ENCODE measurements around the gene CTNNA3.
"Not testable (repeated sequence)": the region's sequence is repeated elsewhere in the genome, so short reads cannot be mapped to it uniquely, and the experiment has no call there.

The CTNNA3 gene

DNA sequence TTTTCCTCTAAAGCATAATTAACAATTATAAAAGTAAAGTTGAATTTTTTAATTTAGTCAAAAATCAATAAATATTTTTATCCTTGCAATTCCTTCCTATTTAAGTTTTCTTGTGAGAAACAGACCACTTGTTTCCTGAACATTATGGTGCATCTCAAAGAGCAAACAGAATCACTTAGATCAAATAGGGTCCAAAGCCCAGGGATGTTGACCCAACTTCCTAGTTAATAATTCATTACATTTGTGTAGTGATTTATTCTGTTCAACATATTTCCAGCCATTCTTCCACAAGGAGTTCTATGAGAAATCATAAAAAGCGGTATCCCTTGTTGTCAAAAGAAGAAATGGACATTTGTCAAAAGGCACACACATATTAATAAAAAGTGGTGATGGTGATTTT is 454.5 kb downstream of the CTNNA3 start:
- Histone ChIP-seq H3K36me3 (ENCODE audit: control insufficient read depth, low read length) (no peaks in the 10 kb centered on the region), H3K9me2 (replicated peaks; ENCODE audit: control insufficient read depth, low read length) (no peaks in the 10 kb centered on the region), H3K4me1 (ENCODE audit: control insufficient read depth, low read length) (no peaks in the 10 kb centered on the region), H4K20me1 (ENCODE audit: control insufficient read depth, insufficient read depth, low read depth, low read length) (no peaks in the 10 kb centered on the region), H3K4me3 (ENCODE audit: low read length) (no peak overlapping the region), H3K79me2 (ENCODE audit: control insufficient read depth, low read length) (no peaks in the 10 kb centered on the region), H3K9me3 (ENCODE audit: control insufficient read depth, insufficient read depth, low read length) (no peaks in the 10 kb centered on the region), H3K27me3 (ENCODE audit: control insufficient read depth, low read length) (no peaks in the 10 kb centered on the region), H3K4me2 (ENCODE audit: low read length) (no peak overlapping the region), H3K27ac (ENCODE audit: low read depth, low read length) (no peak overlapping the region), H3F3A (ENCODE audit: control insufficient read depth, insufficient read depth) (no peaks in the 10 kb centered on the region)
- TF ChIP-seq, protein P1, sequence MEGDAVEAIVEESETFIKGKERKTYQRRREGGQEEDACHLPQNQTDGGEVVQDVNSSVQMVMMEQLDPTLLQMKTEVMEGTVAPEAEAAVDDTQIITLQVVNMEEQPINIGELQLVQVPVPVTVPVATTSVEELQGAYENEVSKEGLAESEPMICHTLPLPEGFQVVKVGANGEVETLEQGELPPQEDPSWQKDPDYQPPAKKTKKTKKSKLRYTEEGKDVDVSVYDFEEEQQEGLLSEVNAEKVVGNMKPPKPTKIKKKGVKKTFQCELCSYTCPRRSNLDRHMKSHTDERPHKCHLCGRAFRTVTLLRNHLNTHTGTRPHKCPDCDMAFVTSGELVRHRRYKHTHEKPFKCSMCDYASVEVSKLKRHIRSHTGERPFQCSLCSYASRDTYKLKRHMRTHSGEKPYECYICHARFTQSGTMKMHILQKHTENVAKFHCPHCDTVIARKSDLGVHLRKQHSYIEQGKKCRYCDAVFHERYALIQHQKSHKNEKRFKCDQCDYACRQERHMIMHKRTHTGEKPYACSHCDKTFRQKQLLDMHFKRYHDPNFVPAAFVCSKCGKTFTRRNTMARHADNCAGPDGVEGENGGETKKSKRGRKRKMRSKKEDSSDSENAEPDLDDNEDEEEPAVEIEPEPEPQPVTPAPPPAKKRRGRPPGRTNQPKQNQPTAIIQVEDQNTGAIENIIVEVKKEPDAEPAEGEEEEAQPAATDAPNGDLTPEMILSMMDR (IDR thresholded peaks at IDR 0.05; ENCODE audit: low read depth, low read length, poor library complexity, severe bottlenecking) = no peak
- no peak for TF ChIP-seq EZH2phosphoT487 (IDR thresholded peaks at IDR 0.05; ENCODE audit: borderline replicate concordance, low read length)

DNA sequence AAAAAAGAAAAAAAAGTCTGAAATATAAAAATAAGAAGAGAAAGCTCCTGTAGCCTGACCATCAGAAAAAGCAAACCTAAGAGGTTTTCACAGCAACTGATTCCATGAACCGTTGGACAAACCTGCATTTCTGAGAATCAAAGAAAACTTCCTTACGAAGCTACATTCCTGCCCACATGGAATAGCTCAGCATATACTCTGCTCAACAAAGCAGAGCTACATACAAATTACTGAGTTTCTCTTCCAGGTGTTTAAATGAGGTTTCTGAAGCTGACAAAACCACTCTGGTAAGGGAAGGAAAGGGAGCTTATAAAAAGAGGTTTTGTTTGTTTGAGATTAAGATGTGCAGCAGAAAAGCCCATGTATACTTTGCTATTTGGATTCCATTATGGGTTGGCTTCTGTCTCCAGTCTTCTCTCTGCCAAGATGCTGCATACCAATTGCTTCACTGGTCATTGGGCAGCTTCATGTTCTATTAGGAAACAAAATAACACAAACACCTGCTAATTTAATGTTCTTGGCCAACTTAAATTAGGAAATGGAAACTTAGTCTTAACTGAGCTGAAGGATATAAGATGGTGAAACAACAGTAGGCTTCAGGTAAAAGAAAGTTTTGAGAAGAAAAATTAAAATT is 456.0 kb downstream of the CTNNA3 start:
- no peaks in the 10 kb centered on the region for H3K79me2 ChIP-seq (ENCODE audit: control insufficient read depth, low read length)
- no peaks in the 10 kb centered on the region for H3K4me1 ChIP-seq (ENCODE audit: control insufficient read depth, low read length)
- H3K9me2 ChIP-seq (replicated peaks; ENCODE audit: control insufficient read depth, low read length) = no peaks in the 10 kb centered on the region
- TF ChIP-seq, protein P1 (IDR thresholded peaks at IDR 0.05; ENCODE audit: low read depth, low read length, poor library complexity, severe bottlenecking) = no peak
- no peak for TF ChIP-seq EZH2phosphoT487 (IDR thresholded peaks at IDR 0.05; ENCODE audit: borderline replicate concordance, low read length)
- H3K4me3 ChIP-seq (ENCODE audit: low read length) = no peak overlapping the region
- no peak overlapping the region for H3K27ac ChIP-seq (ENCODE audit: low read depth, low read length)
- no peaks in the 10 kb centered on the region for H3K9me3 ChIP-seq (ENCODE audit: control insufficient read depth, insufficient read depth, low read length)
- no peaks in the 10 kb centered on the region for H3K27me3 ChIP-seq (ENCODE audit: control insufficient read depth, low read length)
- no peak overlapping the region for H3K4me2 ChIP-seq (ENCODE audit: low read length)
- H3K36me3 ChIP-seq (ENCODE audit: control insufficient read depth, low read length) = no peaks in the 10 kb centered on the region
- no peaks in the 10 kb centered on the region for H4K20me1 ChIP-seq (ENCODE audit: control insufficient read depth, insufficient read depth, low read depth, low read length)
- H3F3A ChIP-seq (ENCODE audit: control insufficient read depth, insufficient read depth) = no peaks in the 10 kb centered on the region

DNA sequence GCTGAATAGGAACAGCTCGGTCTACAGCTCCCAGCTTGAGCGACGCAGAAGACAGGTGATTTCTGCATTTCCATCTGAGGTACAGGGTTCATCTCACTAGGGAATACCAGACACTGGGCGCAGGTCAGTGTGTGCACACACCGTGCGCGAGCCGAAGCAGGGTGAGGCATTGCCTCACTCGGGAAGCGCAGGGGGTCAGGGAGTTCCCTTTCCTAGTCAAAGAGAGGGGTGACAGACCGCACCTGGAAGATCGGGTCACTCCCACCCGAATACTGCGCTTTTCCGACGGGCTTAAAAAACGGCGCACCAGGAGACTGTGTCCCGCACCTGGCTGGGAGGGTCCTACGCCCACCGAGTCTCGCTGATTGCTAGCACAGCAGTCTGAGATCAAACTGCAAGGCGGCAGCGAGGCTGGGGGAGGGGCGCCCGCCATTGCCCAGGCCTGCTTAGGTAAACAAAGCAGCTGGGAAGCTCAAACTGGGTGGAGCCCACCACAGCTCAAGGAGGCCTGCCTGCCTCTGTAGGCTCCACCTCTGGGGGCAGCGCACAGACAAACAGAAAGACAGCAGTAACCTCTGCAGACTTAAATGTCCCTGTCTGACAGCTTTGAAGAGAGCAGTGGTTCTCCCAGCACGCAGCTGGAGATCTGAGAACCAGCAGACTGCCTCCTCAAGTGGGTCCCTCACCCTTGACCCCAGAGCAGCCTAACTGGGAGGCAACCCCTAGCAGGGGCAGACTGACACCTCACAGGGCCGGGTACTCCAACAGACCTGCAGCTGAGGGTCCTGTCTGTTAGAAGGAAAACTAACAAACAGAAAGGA is 465.1 kb downstream of the CTNNA3 start:
- H3K4me1 ChIP-seq (ENCODE audit: control insufficient read depth, low read length); H3K27ac ChIP-seq (ENCODE audit: low read depth, low read length); H3F3A ChIP-seq (ENCODE audit: control insufficient read depth, insufficient read depth); H3K36me3 ChIP-seq (ENCODE audit: control insufficient read depth, low read length); H3K27me3 ChIP-seq (ENCODE audit: control insufficient read depth, low read length); H3K79me2 ChIP-seq (ENCODE audit: control insufficient read depth, low read length); H4K20me1 ChIP-seq (ENCODE audit: control insufficient read depth, insufficient read depth, low read depth, low read length); H3K9me2 ChIP-seq (replicated peaks; ENCODE audit: control insufficient read depth, low read length); H3K4me2 ChIP-seq (ENCODE audit: low read length); H3K4me3 ChIP-seq (ENCODE audit: low read length); H3K9me3 ChIP-seq (ENCODE audit: control insufficient read depth, insufficient read depth, low read length): not testable (repeated sequence)

DNA sequence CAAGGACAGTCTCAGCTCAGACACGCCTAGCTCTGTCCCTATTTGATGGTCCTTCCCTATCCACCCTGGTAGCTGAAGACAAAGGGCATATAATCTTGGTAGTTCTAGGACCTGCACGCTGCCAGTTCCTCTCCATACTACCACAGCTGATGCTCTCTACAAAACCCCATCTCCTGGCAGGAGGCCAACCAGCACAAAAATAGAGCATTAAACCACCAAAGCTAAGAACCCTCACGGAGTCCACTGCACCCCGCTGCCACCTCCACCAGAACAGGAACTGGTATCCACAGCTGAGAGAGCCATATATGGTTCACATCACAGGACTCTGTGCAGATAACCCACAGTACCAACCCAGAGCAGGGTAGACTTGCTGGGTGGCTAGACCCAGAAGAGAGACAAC is 470.8 kb downstream of the CTNNA3 start:
- H3K27ac ChIP-seq (ENCODE audit: low read depth, low read length) = no peak overlapping the region
- no peak for TF ChIP-seq EZH2phosphoT487 (IDR thresholded peaks at IDR 0.05; ENCODE audit: borderline replicate concordance, low read length)
- TF ChIP-seq, protein P1 (IDR thresholded peaks at IDR 0.05; ENCODE audit: low read depth, low read length, poor library complexity, severe bottlenecking) = no peak
- no peak overlapping the region for H3K4me3 ChIP-seq (ENCODE audit: low read length)
- no peaks in the 10 kb centered on the region for H3K4me1 ChIP-seq (ENCODE audit: control insufficient read depth, low read length)
- no peaks in the 10 kb centered on the region for H3K9me3 ChIP-seq (ENCODE audit: control insufficient read depth, insufficient read depth, low read length)
- no peaks in the 10 kb centered on the region for H3K9me2 ChIP-seq (replicated peaks; ENCODE audit: control insufficient read depth, low read length)
- H3K36me3 ChIP-seq (ENCODE audit: control insufficient read depth, low read length) = no peaks in the 10 kb centered on the region
- no peak overlapping the region for H3K4me2 ChIP-seq (ENCODE audit: low read length)
- no peaks in the 10 kb centered on the region for H4K20me1 ChIP-seq (ENCODE audit: control insufficient read depth, insufficient read depth, low read depth, low read length)
- no peaks in the 10 kb centered on the region for H3K27me3 ChIP-seq (ENCODE audit: control insufficient read depth, low read length)
- H3F3A ChIP-seq (ENCODE audit: control insufficient read depth, insufficient read depth) = no peaks in the 10 kb centered on the region
- H3K79me2 ChIP-seq (ENCODE audit: control insufficient read depth, low read length) = no peaks in the 10 kb centered on the region

Measured in DOHH2 (cell line).